ENCODE measurements around the gene SLC35E4. TPM values are rescaled to one million over a fixed set of nuclear protein-coding genes. Genes with fewer than 3 reads are reported as not detected.
"Not testable (repeated sequence)": the region's sequence is repeated elsewhere in the genome, so short reads cannot be mapped to it uniquely, and the experiment has no call there.

The SLC35E4 gene
- total RNA-seq, 2 experiments from 2014 or later, result 5.2 to 5.9 TPM

DNA sequence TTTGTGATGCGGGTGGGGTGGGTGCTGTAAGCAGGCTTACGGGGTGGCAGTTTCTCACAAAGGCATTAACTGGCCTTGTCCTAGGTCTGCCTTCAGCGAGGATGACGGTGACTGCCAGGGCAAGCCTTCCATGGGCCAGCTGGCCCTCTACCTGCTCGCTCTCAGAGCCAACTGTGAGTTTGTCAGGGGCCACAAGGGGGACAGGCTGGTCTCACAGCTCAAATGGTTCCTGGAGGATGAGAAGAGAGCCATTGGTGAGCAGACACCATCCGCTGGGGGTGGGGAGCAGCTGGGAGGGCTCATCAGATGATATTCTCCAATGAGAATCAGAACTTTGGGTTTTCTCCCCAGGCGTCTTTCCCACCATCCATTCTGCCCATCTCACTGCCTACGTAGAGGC lies 22.8 kb upstream of the SLC35E4 start:
- Mint-ChIP-seq H3K4me3 (no peak overlapping the region), H3K27me3 (no peaks in the 10 kb centered on the region), H3K36me3 (no peaks in the 10 kb centered on the region), H3K4me1 (ENCODE audit: low read depth) (peaks cover 14% of the 10 kb centered on the region), H3K27ac (no peak overlapping the region), H3K9me3 (no peaks in the 10 kb centered on the region)
- no peak for DNase-seq
- intact Hi-C loops (cut with micrococcal nuclease), result no loop called here
- ChIA-PET CTCF (interaction anchor here (1.3 to 1.4 kb wide), 2 partner anchors 22 to 142 kb away, joined by 5 to 6 read pairs; no protein-coding TSS in a partner anchor), POLR2A (no interaction called here)

DNA sequence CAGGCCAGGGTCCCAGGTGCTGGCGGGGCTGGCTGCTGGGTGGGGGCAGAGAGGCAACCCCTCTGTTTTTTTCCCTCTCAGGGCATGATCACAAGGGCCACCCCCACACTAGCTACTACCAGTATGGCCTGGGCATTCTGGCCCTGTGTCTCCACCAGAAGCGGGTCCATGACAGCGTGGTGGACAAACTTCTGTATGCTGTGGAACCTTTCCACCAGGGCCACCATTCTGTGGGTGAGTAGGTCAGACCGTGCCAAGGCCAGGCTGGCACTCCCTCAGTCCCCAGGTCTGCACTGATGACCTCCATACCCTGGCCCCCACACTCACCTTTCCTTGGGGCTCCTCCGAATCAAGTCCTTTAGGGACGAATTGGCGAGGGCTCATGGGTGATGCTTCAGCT lies 21.3 kb upstream of the SLC35E4 start:
- Mint-ChIP-seq H3K27me3 (no peaks in the 10 kb centered on the region), H3K9me3 (no peaks in the 10 kb centered on the region), H3K36me3 (no peaks in the 10 kb centered on the region), H3K4me3 (no peak overlapping the region), H3K4me1 (ENCODE audit: low read depth) (peaks cover 7% of the 10 kb centered on the region), H3K27ac (no peak overlapping the region)
- intact Hi-C loops (cut with micrococcal nuclease), result no loop called here
- CTCF ChIA-PET, result no interaction called here
- no peak for DNase-seq
- POLR2A ChIA-PET, result no interaction called here

DNA sequence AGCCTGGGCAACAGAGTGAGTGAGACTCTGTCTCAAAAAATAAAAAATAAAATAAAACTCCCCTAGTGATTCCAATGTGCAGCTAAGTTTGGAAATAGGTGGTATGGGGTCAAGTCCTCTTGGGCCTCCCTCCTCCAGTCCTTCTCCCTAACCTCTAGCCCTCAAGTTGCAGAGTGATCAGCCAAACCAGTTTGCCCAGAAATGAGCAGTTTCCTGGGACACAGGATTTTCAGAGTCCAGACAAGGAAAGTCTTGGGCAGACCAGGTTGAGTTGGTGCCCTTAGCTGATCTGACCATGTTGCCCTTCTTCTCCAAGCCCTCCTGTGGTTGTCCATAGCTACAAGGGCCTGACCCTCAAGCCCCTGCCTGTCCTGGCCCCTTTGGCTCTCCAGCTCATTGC lies 20.7 kb upstream of the SLC35E4 start:
- DNase-seq, result no peak
- Mint-ChIP-seq H3K36me3 (no peaks in the 10 kb centered on the region), H3K4me1 (ENCODE audit: low read depth) (peaks cover 2% of the 10 kb centered on the region), H3K4me3 (no peak overlapping the region), H3K27ac (no peak overlapping the region), H3K27me3 (no peaks in the 10 kb centered on the region), H3K9me3 (no peaks in the 10 kb centered on the region)
- intact Hi-C loops (cut with micrococcal nuclease), result no loop called here
- POLR2A ChIA-PET, result no interaction called here
- CTCF ChIA-PET, result interaction anchor here (0.9 kb wide), 1 partner anchor 9 kb away, joined by 3 read pairs; no protein-coding TSS in a partner anchor

DNA sequence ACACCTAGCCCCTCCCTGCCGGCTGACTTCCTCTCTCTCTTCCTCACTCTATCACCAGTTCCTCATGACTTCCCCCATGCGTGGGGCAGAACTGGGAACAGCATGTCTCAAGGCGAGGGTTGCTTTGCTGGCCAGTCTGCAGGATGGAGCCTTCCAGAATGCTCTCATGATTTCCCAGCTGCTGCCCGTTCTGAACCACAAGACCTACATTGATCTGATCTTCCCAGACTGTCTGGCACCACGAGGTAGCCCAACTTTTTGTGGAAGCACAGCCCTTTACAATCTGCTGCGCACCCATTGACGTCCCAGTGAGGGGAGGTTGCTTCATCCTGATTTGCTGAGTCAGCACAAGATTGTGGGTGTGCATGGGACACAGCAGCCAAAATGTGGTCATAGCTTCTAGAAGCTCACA lies 20.0 kb upstream of the SLC35E4 start:
- no peak overlapping the region for H3K27ac Mint-ChIP-seq

DNA sequence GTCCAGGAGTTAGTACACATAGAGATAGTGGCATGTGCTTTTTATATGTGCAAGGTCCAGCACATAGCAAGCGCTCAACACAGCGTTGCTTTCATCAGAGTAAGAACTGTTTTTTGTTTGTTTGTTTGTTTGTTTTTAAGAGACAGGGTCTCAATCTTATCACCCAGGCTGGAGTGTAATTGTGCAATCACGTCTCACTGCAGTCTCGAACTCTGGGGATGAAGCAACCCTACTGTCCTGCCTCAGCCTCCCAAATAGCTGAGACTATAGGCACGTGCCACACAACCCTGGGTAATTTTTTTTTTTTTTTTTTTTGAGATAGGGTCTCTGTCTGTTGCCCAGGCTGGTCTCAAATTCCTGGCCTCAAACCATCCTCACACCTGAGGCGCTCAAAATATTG lies 17.8 kb upstream of the SLC35E4 start:
- intact Hi-C loops (cut with micrococcal nuclease), result no loop called here
- Mint-ChIP-seq H3K4me1 (ENCODE audit: low read depth) (no peaks in the 10 kb centered on the region), H3K9me3 (no peaks in the 10 kb centered on the region), H3K4me3 (no peak overlapping the region), H3K36me3 (no peaks in the 10 kb centered on the region), H3K27me3 (no peaks in the 10 kb centered on the region), H3K27ac (no peak overlapping the region)
- DNase-seq, result no peak
- CTCF ChIA-PET, result no interaction called here
- POLR2A ChIA-PET, result no interaction called here

More for the DNA sequence above, 20.0 kb upstream of the SLC35E4 start:
- H3K27me3 Mint-ChIP-seq, result no peaks in the 10 kb centered on the region
- ChIA-PET CTCF (interaction anchor here (0.9 kb wide), 1 partner anchor 10 kb away, joined by 3 read pairs; no protein-coding TSS in a partner anchor), POLR2A (no interaction called here)
- H3K36me3 Mint-ChIP-seq, result no peaks in the 10 kb centered on the region
- no peaks in the 10 kb centered on the region for H3K4me1 Mint-ChIP-seq (ENCODE audit: low read depth)
- intact Hi-C loops (cut with micrococcal nuclease), result no loop called here
- no peaks in the 10 kb centered on the region for H3K9me3 Mint-ChIP-seq
- DNase-seq, result no peak
- no peak overlapping the region for H3K4me3 Mint-ChIP-seq

DNA sequence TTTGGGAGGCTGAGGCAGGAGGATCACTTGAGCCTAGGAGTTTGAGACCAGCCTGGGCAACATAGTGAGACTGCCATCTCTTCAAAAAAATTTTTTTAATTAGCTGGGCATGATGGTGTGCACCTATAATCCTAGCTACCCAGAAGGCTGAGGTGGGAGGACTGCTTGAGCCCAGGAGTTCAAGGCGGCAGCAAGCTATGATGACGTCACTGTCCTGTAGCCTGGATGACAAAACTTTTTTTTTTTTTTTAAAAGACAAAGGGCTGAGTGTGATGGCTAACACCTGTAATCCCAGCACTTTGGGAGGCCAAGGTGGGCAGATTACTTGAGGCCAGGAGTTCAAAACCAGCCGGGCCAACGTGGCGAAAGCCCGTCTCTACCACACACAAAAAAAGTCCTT lies 15.7 kb upstream of the SLC35E4 start:
- H3K4me3 Mint-ChIP-seq; H3K27me3 Mint-ChIP-seq; H3K36me3 Mint-ChIP-seq; H3K4me1 Mint-ChIP-seq (ENCODE audit: low read depth); DNase-seq; POLR2A ChIA-PET; H3K27ac Mint-ChIP-seq; H3K9me3 Mint-ChIP-seq; intact Hi-C loops (cut with micrococcal nuclease): not testable (repeated sequence)
- CTCF ChIA-PET, result interaction anchor here (1.3 to 1.4 kb wide), 2 partner anchors 15 to 143 kb away, joined by 3 to 4 read pairs; no protein-coding TSS in a partner anchor

DNA sequence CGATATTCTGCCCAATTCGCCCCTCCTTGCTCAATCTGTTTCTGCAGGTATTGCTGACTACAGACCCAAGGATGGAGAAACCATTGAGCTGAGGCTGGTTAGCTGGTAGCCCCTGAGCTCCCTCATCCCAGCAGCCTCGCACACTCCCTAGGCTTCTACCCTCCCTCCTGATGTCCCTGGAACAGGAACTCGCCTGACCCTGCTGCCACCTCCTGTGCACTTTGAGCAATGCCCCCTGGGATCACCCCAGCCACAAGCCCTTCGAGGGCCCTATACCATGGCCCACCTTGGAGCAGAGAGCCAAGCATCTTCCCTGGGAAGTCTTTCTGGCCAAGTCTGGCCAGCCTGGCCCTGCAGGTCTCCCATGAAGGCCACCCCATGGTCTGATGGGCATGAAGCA lies 9.2 kb upstream of the SLC35E4 start:
- intact Hi-C loops (cut with micrococcal nuclease), result no loop called here
- Mint-ChIP-seq H3K4me3 (no peak overlapping the region), H3K36me3 (no peaks in the 10 kb centered on the region), H3K27me3 (no peaks in the 10 kb centered on the region), H3K9me3 (no peaks in the 10 kb centered on the region), H3K27ac (no peak overlapping the region), H3K4me1 (ENCODE audit: low read depth) (no peaks in the 10 kb centered on the region)
- DNase-seq, result no peak
- POLR2A ChIA-PET, result no interaction called here
- CTCF ChIA-PET, result interaction anchor here (1.0 kb wide), 1 partner anchor 8 kb away, joined by 4 read pairs; no protein-coding TSS in a partner anchor

DNA sequence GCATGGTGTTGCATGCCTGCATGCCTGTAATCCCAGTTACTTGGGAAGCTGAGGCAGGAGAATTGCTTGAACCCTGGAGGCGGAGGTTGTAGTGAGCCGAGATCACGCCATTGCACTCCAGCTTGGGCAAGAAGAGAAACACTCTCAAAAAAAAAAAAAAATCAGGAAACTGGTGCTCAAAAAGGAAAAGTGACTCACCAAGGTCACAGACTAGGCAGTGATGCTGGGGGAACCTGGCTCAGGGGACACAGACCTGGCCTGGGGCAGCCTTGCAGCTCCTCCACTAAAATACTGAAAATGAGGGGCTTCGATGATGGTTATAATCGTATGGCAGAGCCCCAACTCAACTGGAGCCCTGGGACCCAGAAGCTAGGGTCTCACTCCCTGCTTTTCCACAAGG lies 8.1 kb upstream of the SLC35E4 start:
- Mint-ChIP-seq H3K9me3 (no peaks in the 10 kb centered on the region), H3K27me3 (no peaks in the 10 kb centered on the region), H3K4me1 (ENCODE audit: low read depth) (no peaks in the 10 kb centered on the region), H3K27ac (no peak overlapping the region), H3K4me3 (no peak overlapping the region), H3K36me3 (no peaks in the 10 kb centered on the region)
- intact Hi-C loops (cut with micrococcal nuclease), result no loop called here
- CTCF ChIA-PET, result interaction anchor here (1.1 to 2.0 kb wide), 2 partner anchors 128 to 135 kb away, joined by 3 to 6 read pairs; no protein-coding TSS in a partner anchor
- POLR2A ChIA-PET, result no interaction called here
- DNase-seq, result no peak

DNA sequence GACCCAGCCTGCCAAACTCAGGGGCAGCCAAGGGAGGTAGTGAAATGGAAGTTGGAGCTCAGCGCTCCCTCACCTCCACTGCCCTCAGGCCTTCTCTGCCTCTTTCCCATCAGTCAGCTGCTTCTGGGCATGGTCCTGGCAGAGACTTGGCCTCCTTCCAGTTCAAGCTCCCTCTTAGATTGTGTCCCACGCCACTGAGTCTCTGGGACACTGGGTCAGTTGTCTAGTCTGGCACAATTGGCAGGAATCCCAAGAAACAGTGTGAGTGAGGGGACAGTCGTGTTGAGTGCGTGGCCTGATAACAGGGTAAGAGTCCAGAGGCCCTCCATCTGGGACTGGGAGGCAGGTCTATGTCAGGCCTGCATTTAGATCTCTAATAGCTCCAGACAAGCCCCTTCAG lies 7.1 kb upstream of the SLC35E4 start:
- no peaks in the 10 kb centered on the region for H3K36me3 Mint-ChIP-seq
- H3K27me3 Mint-ChIP-seq, result no peaks in the 10 kb centered on the region
- H3K4me1 Mint-ChIP-seq (ENCODE audit: low read depth), result no peaks in the 10 kb centered on the region
- POLR2A ChIA-PET, result no interaction called here
- H3K9me3 Mint-ChIP-seq, result no peaks in the 10 kb centered on the region
- no peak for DNase-seq
- intact Hi-C loops (cut with micrococcal nuclease), result no loop called here
- no peak overlapping the region for H3K4me3 Mint-ChIP-seq
- CTCF ChIA-PET, result interaction anchor here (1.1 to 2.0 kb wide), 2 partner anchors 127 to 134 kb away, joined by 3 to 6 read pairs; no protein-coding TSS in a partner anchor
- H3K27ac Mint-ChIP-seq, result no peak overlapping the region

DNA sequence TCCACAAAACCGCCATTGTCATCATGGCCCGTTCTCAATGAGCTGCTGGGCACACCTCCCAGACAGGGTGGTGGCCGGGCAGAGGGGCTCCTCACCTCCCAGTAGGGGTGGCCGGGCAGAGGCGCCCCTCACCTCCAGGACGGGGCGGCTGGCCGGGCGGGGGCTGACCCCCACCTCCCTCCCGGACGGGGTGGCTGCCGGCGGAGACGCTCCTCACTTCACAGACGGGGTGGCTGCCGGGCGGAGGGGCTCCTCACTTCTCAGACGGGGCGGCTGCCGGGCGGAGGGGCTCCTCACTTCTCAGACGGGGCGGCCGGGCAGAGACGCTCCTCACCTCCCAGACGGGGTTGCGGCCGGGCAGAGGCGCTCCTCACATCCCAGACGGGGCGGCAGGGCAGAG lies 4.1 kb upstream of the SLC35E4 start:
- CTCF ChIA-PET; H3K27ac Mint-ChIP-seq; intact Hi-C loops (cut with micrococcal nuclease); H3K4me3 Mint-ChIP-seq; H3K9me3 Mint-ChIP-seq; POLR2A ChIA-PET; H3K36me3 Mint-ChIP-seq; H3K27me3 Mint-ChIP-seq; H3K4me1 Mint-ChIP-seq (ENCODE audit: low read depth); DNase-seq: not testable (repeated sequence)

DNA sequence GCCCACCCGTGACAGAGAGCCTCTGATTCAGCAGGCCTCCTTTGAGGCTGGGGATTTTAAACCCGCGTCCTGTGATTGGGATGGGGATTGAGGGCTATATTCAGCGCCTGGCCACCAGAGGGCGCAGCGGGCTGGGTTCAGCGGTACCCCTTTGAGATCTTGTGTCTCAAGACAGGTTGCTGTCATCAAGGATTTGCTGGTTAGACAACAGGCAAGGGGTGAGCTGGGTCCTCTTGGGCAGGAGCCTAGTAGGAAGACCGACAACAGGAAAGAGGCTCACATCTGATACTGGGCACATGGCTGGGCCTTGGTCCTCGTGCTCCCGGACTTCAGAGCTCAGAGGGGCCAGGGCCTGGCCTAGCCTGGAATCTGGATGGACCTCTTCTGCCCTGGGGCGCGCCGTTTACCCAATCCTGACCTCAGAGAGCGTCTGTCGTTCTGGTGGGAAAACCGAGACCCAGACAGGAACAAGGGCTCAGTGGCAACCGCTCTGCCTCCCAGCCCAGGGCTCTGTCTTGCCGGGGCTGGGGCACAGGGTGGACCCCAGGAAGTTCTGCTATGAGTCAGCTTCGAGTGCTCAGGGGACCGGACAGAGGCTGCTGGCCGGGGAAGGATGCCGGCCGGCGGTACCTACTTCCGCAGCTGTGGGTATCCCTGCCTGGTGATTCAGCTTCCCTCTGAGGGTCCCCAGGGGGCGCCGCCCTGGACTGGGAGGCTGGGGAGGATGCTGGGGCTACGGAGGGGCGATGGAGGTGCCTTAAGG lies 929 bp upstream of the SLC35E4 start:
- H3K4me1 Mint-ChIP-seq (ENCODE audit: low read depth), result peaks cover 20% of the 10 kb centered on the region
- peak overlapping the region; percentile 88 for H3K27ac Mint-ChIP-seq
- no peaks in the 10 kb centered on the region for H3K27me3 Mint-ChIP-seq
- peak overlapping the region; percentile 81 for H3K4me3 Mint-ChIP-seq
- peaks cover 8% of the 10 kb centered on the region for H3K36me3 Mint-ChIP-seq
- POLR2A ChIA-PET, result interaction anchor here (0.7 to 2.5 kb wide), 10 partner anchors 9 to 211 kb away, joined by 3 to 17 read pairs (median 4); partner anchors contain the start of gene OSBP2
- H3K9me3 Mint-ChIP-seq, result peaks cover 4% of the 10 kb centered on the region
- CTCF ChIA-PET, result interaction anchor here (0.6 to 4.5 kb wide), 46 partner anchors 9 to 613 kb away, joined by 3 to 266 read pairs (median 4); partner anchors contain the start of genes DUSP18, MORC2, OSBP2 and PES1
- DNase-seq, result peak; percentile 95
- intact Hi-C loops (cut with micrococcal nuclease), result loop anchor here (1.0 to 5.0 kb wide), 10 partner anchors 10 to 448 kb away; partner anchors contain the start of genes DUSP18, OSBP2 and SMTN

DNA sequence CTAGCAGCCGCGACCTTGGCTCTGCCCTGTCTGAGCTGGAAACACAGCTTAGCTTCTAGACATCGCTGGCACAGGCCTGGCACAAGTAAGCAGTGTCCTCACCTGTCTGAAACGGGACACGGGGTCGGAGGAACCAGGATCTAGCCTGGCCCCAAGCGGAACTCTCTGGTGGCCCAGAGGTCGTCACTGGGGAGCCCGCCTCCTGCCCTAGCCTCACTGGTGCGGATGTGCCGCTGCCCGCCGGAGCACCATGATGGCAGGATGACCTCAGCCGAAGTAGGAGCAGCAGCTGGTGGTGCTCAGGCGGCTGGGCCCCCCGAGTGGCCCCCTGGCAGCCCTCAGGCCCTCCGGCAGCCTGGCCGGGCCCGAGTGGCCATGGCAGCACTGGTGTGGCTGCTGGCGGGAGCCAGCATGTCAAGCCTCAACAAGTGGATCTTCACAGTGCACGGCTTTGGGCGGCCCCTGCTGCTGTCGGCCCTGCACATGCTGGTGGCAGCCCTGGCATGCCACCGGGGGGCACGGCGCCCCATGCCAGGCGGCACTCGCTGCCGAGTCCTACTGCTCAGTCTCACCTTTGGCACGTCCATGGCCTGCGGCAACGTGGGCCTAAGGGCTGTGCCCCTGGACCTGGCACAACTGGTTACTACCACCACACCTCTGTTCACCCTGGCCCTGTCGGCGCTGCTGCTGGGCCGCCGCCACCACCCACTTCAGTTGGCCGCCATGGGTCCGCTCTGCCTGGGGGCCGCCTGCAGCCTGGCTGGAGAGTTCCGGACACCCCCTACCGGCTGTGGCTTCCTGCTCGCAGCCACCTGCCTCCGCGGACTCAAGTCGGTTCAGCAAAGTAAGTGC lies 871 bp downstream of the SLC35E4 start:
- Mint-ChIP-seq H3K27ac (no peak overlapping the region), H3K27me3 (no peaks in the 10 kb centered on the region), H3K36me3 (peaks cover 8% of the 10 kb centered on the region), H3K9me3 (peaks cover 4% of the 10 kb centered on the region), H3K4me3 (peak overlapping the region; percentile 81), H3K4me1 (ENCODE audit: low read depth) (peaks cover 20% of the 10 kb centered on the region)
- CTCF ChIA-PET, result interaction anchor here (1.0 to 4.5 kb wide), 12 partner anchors 8 to 254 kb away, joined by 3 to 266 read pairs (median 22); partner anchors contain the start of genes DUSP18 and TCN2
- peak; percentile 35 for DNase-seq
- intact Hi-C loops (cut with micrococcal nuclease), result loop anchor here (5.0 kb wide), 1 partner anchor 446 kb away; the partner anchor contains the start of gene SMTN
- POLR2A ChIA-PET, result interaction anchor here (1.1 to 2.5 kb wide), 5 partner anchors 8 to 118 kb away, joined by 4 to 17 read pairs (median 16); partner anchors contain the start of gene DUSP18

Data from activated CD4-positive, alpha-beta memory T cell treated with anti-CD3 and anti-CD28 coated beads for 36 hours (primary cell).